NCI-H345 (cell line): ENCODE measurements around the gene NPPA.
"Not testable (repeated sequence)": the region's sequence is repeated elsewhere in the genome, so short reads cannot be mapped to it uniquely, and the experiment has no call there.

ENCODE experiments used
- DNase-seq: peaks from one replicate; lab custom pipeline; 2025; lab: John Stamatoyannopoulos, UW

The NPPA gene

DNA sequence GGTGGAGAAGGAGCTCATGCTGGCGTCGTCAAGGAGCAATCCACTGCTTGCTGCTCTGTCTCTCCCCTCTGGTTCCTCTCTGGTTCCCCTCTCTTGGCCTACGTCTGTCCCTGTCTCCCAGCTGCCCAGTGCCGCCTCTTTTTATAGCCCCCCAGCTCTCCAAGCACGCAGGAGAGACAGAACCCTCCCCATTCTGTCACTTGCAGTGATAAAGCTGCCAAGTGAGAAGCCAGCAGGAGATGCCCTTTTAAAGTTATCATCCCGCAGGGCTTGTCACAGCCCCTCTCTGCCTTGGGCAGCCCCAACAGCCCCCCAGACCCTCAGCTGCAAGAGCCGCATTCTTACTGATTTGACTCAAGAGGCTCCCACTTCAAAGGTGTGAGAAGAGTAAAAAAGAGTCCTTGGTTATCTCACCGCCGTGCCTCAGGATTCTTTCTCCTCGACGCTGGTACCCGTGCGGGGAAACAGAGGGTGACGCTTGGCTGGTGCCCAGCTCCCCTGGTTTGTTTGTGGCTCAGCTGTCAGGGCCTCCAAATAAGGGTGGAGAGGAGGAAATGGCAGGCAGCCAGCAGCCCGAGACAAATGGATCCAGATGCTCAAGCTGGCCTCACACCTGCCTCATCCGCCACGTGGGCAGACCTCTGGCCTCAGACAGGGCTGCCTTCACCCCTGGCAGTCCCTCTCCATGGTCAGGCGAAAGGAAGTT, at the start of gene NPPA:
NPPA (minus strand) TSS at position 117 of the 706 bp plus-strand sequence; CDS start at position 18, 99 bp downstream.
- peak; percentile 95 for DNase-seq

DNA sequence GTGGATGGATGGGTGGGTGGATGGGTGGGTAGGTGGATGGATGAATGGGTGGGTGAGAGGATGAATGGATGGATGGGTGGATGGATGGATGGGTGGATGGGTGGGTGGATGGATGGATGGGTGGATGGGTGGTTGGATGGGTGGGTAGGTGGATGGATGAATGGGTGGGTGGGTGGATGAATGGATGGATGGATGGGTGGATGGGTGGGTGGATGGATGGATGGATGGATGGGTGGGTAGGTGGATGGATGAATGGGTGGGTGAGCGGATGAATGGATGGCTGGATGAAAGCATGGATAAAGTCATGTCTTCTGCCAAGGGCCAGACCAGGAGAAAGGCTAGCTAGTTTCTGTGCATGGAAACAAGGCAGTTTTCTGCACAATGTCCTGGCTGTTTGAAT, 46.9 kb upstream of the NPPA start:
- not testable (repeated sequence) for DNase-seq

DNA sequence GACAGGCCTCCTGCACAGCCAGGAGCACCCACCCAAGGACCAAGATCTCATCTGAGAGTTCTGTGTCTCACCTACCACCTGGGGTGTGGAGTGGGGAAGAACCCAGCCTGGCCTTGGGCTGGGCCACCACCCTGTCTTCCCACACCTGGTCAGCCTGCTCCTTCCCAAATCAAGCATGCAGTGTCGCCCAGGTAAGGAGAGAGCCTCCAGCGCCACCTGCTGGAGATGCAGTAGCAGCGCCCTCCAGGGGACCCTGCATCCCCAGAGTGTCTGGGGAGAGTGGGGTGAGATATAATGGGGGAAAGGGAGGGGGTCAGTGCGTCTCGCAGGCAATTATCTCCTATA, 46.3 kb upstream of the NPPA start:
- DNase-seq, result peak; percentile 70

DNA sequence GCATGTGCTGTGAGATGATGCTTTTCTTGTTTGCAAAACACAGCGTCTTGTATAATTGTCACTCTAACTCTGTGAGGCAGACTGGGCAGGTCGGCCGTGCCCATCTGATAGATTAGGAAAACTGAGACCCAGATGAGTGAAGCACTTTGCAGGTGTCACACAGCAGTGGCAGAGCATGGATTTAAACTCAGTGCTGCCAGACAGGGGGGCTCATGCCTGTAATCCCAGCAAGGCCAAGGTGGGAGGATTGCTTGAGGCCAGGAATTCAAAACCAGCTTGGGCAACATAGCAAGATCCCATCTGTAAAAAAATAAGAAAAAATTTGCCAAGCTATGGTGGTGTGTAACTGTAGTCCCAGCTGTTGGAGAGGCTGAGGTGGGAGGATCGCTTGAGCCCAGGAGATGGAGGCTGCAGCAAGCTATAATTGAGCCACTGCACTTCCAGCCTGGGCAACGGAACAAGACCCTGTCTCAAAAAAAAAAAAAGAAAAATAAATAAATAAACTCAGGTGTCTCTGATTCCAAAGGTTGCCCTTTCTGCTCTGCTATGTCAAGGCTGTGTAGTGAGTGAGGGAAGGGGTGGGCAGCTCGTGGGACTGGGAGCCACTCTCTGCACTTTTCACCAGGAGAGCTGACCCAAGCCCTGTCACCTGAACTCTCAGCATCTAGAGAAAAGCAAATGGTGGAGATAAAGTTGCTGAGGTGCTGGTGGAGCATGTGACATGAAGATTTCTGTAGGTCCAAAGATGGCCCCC, 44.0 kb upstream of the NPPA start:
- no peak for DNase-seq

DNA sequence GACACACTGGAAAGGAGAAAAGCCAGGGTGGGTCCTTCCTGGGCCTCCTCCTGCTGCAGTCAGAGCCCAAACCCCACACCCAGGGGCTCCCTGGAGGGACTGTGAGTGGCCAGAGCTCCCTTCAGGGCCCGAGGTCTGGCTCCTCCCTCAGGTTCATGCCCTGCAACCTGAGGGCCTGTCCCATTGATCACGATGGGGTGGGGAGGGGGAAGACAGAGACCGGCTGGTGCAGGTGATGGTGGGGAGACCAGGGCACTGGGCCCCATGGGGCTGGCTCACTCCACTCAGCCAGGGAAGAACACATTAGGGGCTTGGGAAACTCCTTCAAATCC, 41.3 kb upstream of the NPPA start:
- DNase-seq, result no peak

DNA sequence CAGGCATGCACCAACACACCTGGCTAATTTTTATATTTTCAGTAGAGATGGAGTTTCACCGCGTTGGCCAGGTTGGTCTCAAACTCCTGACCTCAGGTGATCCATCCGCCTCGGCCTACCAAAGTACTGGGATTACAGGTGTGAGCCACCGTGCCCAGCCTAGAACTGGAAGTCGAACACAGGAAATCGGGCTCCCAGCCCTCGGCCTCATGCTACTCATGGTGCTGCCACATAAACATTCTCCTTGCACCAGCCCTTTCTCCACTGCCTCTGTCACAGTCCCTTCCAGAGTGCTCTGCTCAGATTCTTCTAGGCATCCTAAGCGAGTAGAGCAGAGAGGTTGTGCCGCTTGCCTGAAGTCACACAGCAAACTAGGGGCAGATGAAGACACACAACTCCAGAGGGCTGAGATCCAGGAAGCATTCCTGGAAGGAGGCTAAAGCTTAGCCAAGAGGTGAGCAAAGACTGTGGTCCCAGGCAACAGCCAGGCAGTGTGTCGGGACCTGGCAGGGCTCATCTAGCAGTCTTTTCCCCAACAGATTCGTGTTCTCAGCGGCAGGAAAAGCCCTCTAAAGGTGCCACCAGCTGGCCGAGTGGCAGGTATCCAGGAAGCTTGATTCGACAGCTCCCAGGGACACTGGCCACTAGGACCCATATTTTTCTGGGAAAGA, 40.8 kb upstream of the NPPA start:
- no peak for DNase-seq

DNA sequence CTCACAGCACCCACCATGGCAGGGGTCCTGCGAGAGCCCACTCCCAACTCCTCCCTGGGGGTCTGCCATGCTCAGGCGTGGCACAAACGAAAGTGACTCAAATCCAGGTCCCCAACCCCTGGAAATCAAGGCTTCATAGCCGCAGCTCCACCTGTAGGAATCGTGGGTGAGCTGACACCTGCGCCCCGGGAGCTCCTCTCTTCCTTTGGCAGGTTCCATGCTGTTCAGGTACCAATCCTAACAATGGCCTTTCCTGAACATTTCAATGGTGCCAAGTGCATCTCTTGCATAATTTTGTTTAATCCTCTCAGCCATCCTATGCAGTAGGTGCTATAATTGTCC, 40.1 kb upstream of the NPPA start:
- no peak for DNase-seq

DNA sequence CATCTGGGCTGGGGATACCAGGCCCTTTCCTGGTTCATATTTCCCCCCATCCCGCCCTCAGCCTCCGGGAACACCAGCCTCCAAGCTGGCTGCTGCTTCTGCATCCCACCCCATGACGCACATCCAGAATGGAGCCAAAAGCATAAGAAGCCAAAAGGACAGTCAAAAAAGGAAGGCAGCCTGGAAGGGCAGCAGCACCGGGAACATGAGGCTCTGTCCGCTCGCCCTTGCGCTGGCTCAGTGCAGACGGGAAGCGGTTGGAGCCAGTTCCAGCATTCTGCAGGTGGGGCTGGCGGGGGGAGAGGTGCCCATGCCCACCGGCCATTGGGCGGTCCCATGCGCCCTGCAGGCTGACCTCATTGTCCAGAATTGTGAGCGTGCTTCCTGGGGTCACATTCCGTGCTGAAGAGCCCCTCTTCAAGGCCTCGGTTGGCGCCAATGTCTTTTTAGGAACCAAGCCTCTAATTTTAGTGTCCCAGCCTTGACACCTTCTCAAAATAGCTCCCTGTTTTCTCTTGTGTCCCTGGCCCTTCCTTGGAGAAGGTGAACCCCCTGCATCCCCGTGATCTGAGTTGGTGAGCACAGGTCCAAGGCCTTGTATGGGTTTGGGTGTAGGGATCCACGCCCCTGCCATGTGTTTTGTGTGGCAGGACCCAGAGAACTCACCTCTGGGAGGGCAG, 39.5 kb upstream of the NPPA start:
- DNase-seq, result no peak

DNA sequence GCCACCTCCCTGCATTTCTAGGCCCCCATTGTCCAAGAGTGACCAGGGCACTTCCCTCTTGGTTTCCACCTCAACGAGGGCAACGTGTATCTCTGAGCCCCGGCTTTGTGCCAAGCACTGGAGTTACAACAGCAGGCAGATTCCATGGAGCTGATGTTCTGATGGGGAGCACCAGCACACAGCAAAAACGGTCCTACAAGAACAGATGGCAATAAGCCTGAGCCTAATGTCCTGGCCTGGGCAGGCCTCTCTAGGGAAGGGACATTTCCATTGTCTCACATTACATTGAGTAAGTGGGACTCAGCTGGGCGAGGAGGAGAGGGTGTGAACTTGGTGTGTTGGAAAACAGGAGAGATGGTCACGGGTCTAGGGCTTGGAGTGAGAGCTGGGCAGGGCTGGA, 38.3 kb upstream of the NPPA start:
- no peak for DNase-seq

DNA sequence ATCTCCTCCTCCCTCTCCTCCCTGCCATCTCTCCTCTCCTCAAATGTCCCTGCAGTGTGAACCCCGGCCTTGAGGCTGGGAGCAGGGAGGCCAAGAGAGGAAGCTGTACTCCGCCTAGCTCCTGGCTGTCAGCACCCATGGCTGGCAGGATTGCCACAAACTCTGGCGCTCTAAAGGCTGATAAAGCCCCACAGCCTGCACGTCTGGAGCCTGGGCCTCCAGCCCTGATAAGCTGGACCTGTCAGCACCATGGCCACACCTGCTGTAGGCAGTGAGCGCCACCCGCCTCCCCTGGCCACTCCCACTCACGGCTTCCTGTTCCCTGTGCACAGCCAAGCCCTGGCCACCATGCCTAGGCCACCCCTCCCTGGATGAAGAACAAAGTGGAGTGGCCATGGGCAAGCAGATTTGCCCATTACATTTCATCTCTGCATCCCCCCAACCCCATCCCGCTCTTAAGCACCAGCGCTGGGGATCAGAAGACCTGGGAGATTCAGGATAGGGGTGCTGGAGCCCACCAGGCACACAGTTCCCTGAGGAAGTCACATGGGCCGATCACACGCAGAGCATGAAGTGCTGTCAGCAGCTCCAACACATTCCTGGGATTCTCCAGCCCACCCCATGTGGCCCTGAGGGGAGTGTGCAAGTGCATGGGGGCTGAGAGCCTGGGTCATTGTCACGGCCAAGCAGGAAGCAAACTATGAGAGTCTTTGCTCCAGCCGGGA, 35.4 kb upstream of the NPPA start:
- DNase-seq, result no peak

DNA sequence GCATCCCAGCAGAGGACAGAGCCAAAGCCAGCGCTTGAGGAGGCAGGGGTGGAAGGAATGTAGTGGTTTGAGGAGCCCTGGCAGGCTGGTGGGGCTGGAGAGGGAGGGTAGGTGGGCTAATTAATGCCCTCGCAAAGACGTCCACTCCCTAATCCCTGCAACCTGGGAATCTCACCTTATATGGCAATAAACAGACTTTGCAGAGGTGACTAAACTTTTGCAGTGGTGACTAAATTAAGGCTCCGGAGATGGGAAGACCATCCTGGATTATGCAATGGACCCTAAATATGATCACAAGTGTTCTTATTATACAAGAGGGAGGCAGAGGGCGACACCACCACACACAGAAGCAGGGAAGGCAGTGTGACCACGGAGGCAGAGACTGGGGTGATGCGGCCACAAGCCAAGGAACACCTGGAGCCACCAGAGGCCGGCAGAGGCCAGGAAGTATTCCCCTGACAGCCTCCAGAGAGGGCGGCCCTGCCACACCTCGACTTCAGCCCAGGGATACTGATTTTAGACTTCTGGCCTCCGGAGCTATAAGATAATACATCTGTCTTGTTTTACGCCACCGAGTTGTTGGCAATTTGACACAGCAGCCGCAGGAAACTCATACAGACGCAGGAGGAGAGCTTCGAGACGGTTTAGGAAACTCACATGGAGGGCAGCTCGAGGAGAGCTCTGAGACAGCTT, 34.3 kb upstream of the NPPA start:
- no peak for DNase-seq

DNA sequence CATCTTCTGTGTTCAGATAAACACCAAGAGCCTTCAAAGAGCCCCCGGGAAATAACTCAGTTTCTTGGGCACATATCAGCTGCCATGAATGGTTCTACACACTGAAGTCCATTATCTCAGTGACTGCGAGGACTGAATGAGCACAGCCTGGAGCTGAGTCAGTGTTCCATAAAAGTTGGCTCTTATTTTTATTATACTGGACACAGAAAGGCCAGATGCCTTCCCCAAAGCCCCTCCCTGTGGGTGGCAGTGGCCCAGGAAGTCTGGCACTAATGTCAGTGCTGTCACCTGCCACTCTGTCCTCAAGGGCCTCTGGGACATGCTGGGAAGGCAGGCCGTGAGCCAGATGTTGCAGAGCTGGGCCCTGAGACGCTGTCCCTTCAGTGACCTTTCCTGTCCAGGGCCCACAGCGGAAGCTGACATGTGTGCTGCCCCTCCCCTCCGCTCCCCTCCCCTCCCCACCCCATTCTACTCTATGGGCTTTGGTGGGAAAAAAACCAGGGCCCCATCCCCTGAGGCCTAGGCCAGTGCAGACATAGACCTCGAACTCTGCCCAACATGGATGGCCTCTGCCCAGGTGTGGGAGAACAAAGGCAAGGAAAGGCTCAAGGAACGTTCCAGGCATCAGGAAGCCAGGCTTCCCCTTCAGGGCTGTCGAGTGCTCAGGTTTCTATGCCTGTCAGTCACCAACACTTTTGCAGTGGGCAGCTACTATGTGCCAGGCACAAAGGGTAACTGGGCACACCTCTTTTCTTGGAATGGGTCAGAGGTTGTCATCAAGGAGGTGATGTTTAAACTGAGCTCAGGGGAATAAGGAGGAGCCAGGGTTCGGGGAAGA, 33.5 kb upstream of the NPPA start:
- no peak for DNase-seq

DNA sequence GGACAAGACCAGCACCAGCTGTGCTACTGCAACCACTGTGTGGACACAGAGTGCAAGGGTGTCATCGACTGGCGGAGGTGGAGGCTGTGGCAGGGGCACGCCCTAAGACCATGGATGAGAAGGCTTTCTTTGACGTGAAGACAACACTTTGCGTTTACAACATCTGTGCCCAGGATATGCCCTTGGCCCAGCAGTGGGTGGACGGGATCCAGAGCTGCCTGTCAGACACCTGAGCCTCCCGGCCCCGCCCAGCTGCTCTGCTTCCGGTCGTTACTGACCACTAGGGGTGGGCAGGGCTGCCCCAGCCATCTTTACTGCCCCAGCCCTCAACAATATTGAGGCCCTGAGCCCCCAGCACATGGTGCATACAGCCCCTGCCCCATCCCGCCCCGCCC, 32.6 kb upstream of the NPPA start:
- no peak for DNase-seq

DNA sequence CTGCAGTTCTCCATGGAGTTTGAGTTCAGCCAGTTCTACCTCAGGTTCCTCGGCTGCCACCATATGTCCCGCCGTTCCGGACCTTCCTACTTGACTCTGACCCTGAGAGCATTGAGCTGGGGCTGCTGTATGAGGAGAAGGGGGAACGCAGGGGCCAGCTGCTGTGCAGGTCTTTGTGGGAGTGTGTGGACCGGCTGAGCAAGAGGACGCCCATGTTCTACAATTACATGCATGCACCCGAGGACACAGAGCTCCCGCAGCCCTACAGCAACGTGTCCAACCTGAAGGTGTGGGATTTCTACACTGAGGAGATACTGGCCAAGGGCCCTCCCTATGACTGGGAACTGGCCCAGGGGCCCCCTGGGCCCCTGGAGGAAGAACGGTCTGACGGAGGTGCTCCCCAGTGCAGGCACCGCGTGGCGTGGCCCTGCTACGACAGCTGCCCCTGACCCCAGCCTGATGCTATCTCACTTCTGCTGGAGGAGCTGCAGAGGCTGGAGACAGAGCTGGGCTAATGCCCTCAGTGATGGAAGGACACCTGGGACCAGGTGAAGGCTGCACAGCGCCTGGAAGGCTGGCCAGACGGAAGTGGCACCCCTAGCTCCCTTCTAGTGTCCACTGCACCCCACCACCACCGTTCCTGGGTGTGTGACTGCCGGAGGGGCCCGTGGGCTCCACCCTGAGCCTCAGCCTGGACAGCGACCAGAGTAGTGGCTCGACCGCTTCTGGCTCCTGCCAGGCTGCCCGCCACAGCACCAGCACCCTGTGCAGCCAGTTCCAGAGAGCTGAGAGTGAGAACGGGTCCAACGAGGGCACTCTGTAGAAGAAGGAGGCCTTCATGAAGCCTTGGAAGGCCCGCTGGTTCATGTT, 32.0 kb upstream of the NPPA start:
- no peak for DNase-seq

DNA sequence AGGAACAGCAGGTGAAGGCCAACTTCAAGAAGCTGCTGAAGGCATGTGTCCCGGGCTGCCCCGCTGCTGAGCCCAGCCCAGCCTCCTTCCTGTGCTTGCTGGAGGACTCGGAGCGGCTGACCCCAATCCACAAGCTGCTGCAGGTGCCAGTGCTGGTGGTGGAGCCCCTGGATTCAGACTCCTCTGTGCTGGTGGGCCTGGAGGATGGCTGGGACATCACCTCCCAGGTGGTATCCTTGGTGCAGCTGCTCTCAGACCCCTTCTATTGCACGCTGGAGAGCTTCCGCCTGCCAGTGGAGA, 31.3 kb upstream of the NPPA start:
- DNase-seq, result no peak

DNA sequence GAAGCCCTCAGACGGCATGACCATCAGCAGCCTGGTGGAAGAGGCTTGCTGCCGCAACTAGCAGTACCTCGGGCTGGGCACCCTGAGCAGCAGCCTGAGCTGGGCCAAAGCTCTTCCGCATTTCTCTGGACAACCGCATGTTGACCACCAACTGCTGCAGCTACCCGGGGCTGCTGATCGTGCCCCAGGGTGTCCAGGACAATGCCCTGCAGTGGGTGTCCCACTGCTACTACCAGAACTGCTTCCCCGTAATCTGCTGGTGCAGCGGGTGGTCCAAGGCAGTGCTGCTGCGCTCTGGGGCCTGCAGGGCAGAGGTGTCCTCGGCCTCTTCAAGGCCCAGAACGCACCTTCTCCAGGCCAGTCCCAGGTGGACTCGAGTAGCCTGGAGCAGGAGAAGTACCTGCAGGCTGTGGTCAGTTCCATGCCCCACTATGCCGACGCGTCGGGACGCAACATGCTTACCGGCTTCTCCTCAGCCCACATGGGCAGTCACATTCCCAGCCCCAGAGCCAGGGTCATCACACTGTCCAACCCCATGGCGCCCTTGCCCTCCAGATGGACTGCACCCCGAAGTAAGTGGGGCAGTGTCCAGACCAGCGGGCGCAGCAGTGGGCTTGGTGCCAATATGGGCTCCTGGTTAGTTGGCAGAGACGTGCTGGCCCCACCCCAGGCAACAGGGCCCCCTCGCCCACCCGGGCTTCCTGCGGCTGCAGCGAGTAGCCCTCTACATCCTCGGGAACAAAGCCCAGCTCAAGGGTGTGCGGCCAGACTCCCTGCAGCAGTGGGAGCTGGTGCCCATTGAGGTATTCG, 30.7 kb upstream of the NPPA start:
- no peak for DNase-seq

DNA sequence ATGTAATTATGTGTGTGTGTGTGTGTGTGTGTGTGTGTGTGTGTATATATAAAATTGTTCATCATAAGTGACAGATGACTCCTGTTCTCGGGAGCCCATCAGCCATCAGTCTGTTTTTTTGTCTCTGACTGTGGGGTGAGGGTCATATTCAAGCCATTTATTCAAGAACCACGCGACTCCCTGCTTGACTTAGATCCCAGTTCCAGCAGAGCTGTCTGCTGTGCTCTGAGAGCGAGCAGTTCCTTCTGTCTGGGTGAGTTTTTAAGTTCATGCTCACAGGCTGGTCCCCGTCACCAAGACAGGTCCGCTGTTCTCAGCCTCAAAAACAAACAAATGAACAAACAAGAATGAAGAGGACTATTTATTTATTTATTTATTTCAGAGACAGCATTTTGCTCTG, 29.5 kb upstream of the NPPA start:
- DNase-seq, result no peak

DNA sequence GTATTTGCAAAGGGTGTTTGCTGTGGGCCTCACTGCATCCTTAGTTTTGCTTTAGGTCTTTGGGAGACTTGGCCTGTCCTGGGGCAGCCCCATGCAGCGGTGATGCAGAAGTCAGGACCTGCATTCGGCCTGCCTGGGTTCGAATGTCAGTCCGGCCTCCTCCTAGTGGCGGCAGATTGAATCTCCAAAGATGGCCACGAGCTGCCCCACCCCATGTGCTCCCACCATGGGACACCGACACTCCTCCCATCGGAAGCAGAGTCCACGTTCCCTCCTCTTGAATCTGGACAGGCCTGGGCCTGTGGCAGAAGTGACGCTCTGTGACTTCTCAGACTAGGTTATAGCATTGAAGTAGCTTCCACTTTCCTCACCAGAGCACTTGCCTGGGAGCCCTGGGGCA, 27.5 kb upstream of the NPPA start:
- DNase-seq, result no peak

DNA sequence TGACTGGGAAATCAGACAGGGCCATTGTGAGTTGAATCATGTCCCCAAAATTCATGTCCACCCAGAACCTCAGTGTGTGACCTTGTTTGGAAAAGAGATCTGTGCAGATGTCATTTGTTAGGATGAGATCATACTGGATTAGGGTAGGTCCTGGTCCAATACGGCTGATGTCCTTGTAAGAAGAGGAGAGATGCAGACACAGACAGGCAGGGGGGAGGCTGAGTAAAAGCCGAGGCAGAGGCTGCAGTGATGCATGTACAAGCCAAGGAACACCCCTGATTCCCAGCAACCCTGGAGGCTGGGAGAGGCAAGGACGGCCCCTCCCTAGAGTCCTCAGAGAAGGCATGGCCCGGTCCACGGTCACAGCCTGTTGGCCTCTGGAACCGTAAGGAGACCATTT, 27.0 kb upstream of the NPPA start:
- DNase-seq, result no peak
